SK-N-MC (cell line): ENCODE measurements around the gene EPAS1.

ENCODE experiments used
- FOXP2 ChIP-seq: optimal IDR thresholded peaks from 2 replicates; pipeline ENCODE3; 2011; ENCODE audit warnings: mild to moderate bottlenecking, moderate library complexity; ENCODE audit not compliant: insufficient read depth; ENCODE audit errors: extremely low read length, control extremely low read depth
- POLR2AphosphoS5 ChIP-seq: IDR thresholded peaks from 2 replicates; pipeline ENCODE4 v1.6.1; 2012; ENCODE audit warnings: mild to moderate bottlenecking, low read depth, low read length, borderline replicate concordance

GRCh38 chr2:46305767-46306166 lies 8.6 kb downstream of the EPAS1 start:
- TF ChIP-seq FOXP2 (no peak), POLR2AphosphoS5 (no peak)
